ENCODE results near the gene NHSL2.

DNA sequence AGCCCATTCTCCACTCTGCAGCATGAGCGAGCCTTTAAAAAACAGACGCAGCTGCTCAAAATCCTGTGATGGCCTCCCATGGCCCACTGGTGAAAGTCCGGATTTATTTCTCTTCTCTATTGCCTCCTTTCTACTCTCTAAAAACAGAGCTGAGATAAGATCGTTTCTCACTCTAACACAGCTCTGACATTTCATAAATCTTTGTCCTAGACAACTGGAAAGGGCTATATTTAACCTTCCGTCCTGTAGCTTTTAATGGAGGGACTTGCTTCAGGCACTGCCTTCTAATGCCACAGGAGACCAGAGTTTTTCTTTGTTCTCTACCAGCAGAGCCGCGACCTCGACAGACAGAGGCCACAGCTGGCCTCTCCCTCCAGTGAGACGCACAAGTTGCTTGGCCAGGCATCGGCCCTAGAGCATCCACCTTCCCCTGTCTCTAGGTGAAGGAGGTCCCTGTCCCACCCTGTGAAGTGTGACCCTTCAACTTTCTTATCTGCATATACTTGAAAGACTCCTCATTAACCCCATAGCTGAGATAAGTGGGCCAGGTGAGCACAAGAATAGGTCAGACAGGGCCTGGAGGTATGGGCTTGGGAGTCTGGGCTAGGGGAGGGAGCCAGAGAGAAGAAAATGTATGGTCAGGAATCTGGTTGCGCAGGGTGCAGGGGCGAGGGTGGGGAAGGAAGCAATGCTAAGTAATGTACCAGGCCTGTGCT is 171.1 kb downstream of the NHSL2 start:
- TF ChIP-seq, protein P1, sequence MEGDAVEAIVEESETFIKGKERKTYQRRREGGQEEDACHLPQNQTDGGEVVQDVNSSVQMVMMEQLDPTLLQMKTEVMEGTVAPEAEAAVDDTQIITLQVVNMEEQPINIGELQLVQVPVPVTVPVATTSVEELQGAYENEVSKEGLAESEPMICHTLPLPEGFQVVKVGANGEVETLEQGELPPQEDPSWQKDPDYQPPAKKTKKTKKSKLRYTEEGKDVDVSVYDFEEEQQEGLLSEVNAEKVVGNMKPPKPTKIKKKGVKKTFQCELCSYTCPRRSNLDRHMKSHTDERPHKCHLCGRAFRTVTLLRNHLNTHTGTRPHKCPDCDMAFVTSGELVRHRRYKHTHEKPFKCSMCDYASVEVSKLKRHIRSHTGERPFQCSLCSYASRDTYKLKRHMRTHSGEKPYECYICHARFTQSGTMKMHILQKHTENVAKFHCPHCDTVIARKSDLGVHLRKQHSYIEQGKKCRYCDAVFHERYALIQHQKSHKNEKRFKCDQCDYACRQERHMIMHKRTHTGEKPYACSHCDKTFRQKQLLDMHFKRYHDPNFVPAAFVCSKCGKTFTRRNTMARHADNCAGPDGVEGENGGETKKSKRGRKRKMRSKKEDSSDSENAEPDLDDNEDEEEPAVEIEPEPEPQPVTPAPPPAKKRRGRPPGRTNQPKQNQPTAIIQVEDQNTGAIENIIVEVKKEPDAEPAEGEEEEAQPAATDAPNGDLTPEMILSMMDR (IDR thresholded peaks at IDR 0.05), result no peak
- TF ChIP-seq POLR2A (IDR thresholded peaks at IDR 0.05), result no peak

All from body of pancreas (tissue), 4 donors.